ENCODE data around the gene KRTAP10-2.

The KRTAP10-2 gene

GRCh38 chr21:44524414-44525371, 26.6 kb downstream of the KRTAP10-2 start:
- no peak for DNase-seq

GRCh38 chr21:44523567-44524413, 27.5 kb downstream of the KRTAP10-2 start:
- no peak for DNase-seq

GRCh38 chr21:44522753-44523204, 28.5 kb downstream of the KRTAP10-2 start:
- peak; percentile 12 for DNase-seq

GRCh38 chr21:44521928-44522752, 29.2 kb downstream of the KRTAP10-2 start:
- no peak for DNase-seq

- DNase-seq, result no peak
Measured at GRCh38 chr21:44521301-44521927, 29.9 kb downstream of the KRTAP10-2 start.

- DNase-seq, result no peak
Measured at GRCh38 chr21:44520326-44521300, 30.7 kb downstream of the KRTAP10-2 start.

GRCh38 chr21:44519346-44520325, 31.7 kb downstream of the KRTAP10-2 start:
- DNase-seq, result no peak

- no peak for DNase-seq
Measured at GRCh38 chr21:44518686-44519085, 32.6 kb downstream of the KRTAP10-2 start.

GRCh38 chr21:44517175-44517899, 34.0 kb downstream of the KRTAP10-2 start:
- DNase-seq, result peak; percentile 43

GRCh38 chr21:44516828-44517174, 34.5 kb downstream of the KRTAP10-2 start:
- DNase-seq, result no peak

- DNase-seq, result no peak
Measured at GRCh38 chr21:44516342-44516741, 35.0 kb downstream of the KRTAP10-2 start.

GRCh38 chr21:44515359-44516165, 35.7 kb downstream of the KRTAP10-2 start:
- DNase-seq, result no peak

GRCh38 chr21:44514746-44515358, 36.5 kb downstream of the KRTAP10-2 start:
- no peak for DNase-seq

GRCh38 chr21:44514218-44514520, 37.1 kb downstream of the KRTAP10-2 start:
- DNase-seq, result no peak

GRCh38 chr21:44513389-44514217, 37.7 kb downstream of the KRTAP10-2 start:
- DNase-seq, result peak; percentile 26

GRCh38 chr21:44512496-44513388, 38.6 kb downstream of the KRTAP10-2 start:
- DNase-seq, result no peak

Data from DMS53 (cell line).